ENCODE measurements around the gene AGAP1.

The AGAP1 gene

GRCh38 chr2:235618039-235618438, 124.2 kb downstream of the AGAP1 start:
- no peak overlapping the region for H3K4me3 ChIP-seq (ENCODE audit: low read length)
- no peaks in the 10 kb centered on the region for H3K36me3 ChIP-seq (ENCODE audit: control insufficient read depth, low read length)
- TF ChIP-seq EZH2phosphoT487 (IDR thresholded peaks at IDR 0.05; ENCODE audit: borderline replicate concordance, low read length) (no peak), CTCF (IDR thresholded peaks at IDR 0.05; ENCODE audit: low read depth, low read length, poor library complexity, severe bottlenecking) (no peak)
- H3K27ac ChIP-seq (ENCODE audit: low read depth, low read length) = no peak overlapping the region
- no peaks in the 10 kb centered on the region for H3K27me3 ChIP-seq (ENCODE audit: control insufficient read depth, low read length)
- no peaks in the 10 kb centered on the region for H3K9me2 ChIP-seq (replicated peaks; ENCODE audit: control insufficient read depth, low read length)
- no peaks in the 10 kb centered on the region for H3K4me1 ChIP-seq (ENCODE audit: control insufficient read depth, low read length)
- no peaks in the 10 kb centered on the region for H3K79me2 ChIP-seq (ENCODE audit: control insufficient read depth, low read length)
- no peak overlapping the region for H3K4me2 ChIP-seq (ENCODE audit: low read length)
- H4K20me1 ChIP-seq (ENCODE audit: control insufficient read depth, insufficient read depth, low read depth, low read length) = no peaks in the 10 kb centered on the region
- H3F3A ChIP-seq (ENCODE audit: control insufficient read depth, insufficient read depth) = no peaks in the 10 kb centered on the region
- no peaks in the 10 kb centered on the region for H3K9me3 ChIP-seq (ENCODE audit: control insufficient read depth, insufficient read depth, low read length)

- H3K27me3 ChIP-seq (ENCODE audit: control insufficient read depth, low read length) = no peaks in the 10 kb centered on the region
- no peak overlapping the region for H3K4me2 ChIP-seq (ENCODE audit: low read length)
- H3K9me2 ChIP-seq (replicated peaks; ENCODE audit: control insufficient read depth, low read length) = no peaks in the 10 kb centered on the region
- no peaks in the 10 kb centered on the region for H3F3A ChIP-seq (ENCODE audit: control insufficient read depth, insufficient read depth)
- no peaks in the 10 kb centered on the region for H3K79me2 ChIP-seq (ENCODE audit: control insufficient read depth, low read length)
- TF ChIP-seq CTCF (IDR thresholded peaks at IDR 0.05; ENCODE audit: low read depth, low read length, poor library complexity, severe bottlenecking) (no peak), EZH2phosphoT487 (IDR thresholded peaks at IDR 0.05; ENCODE audit: borderline replicate concordance, low read length) (no peak)
- H3K27ac ChIP-seq (ENCODE audit: low read depth, low read length) = no peak overlapping the region
- H3K9me3 ChIP-seq (ENCODE audit: control insufficient read depth, insufficient read depth, low read length) = no peaks in the 10 kb centered on the region
- H3K4me3 ChIP-seq (ENCODE audit: low read length) = no peak overlapping the region
- no peaks in the 10 kb centered on the region for H3K4me1 ChIP-seq (ENCODE audit: control insufficient read depth, low read length)
- H4K20me1 ChIP-seq (ENCODE audit: control insufficient read depth, insufficient read depth, low read depth, low read length) = no peaks in the 10 kb centered on the region
- H3K36me3 ChIP-seq (ENCODE audit: control insufficient read depth, low read length) = no peaks in the 10 kb centered on the region
Observed at GRCh38 chr2:235619544-235619943, 125.7 kb downstream of the AGAP1 start.

- Histone ChIP-seq H3K27me3 (ENCODE audit: control insufficient read depth, low read length) (no peaks in the 10 kb centered on the region), H3K9me2 (replicated peaks; ENCODE audit: control insufficient read depth, low read length) (no peaks in the 10 kb centered on the region), H3K79me2 (ENCODE audit: control insufficient read depth, low read length) (no peaks in the 10 kb centered on the region), H3K4me3 (ENCODE audit: low read length) (no peak overlapping the region), H3K36me3 (ENCODE audit: control insufficient read depth, low read length) (no peaks in the 10 kb centered on the region), H3K9me3 (ENCODE audit: control insufficient read depth, insufficient read depth, low read length) (no peaks in the 10 kb centered on the region), H3F3A (ENCODE audit: control insufficient read depth, insufficient read depth) (no peaks in the 10 kb centered on the region), H3K4me1 (ENCODE audit: control insufficient read depth, low read length) (no peaks in the 10 kb centered on the region), H3K27ac (ENCODE audit: low read depth, low read length) (no peak overlapping the region), H3K4me2 (ENCODE audit: low read length) (no peak overlapping the region), H4K20me1 (ENCODE audit: control insufficient read depth, insufficient read depth, low read depth, low read length) (no peaks in the 10 kb centered on the region)
- TF ChIP-seq EZH2phosphoT487 (IDR thresholded peaks at IDR 0.05; ENCODE audit: borderline replicate concordance, low read length) (no peak), CTCF (IDR thresholded peaks at IDR 0.05; ENCODE audit: low read depth, low read length, poor library complexity, severe bottlenecking) (no peak)
Observed at GRCh38 chr2:235621736-235622135, 127.9 kb downstream of the AGAP1 start.

GRCh38 chr2:235623111-235623510, 129.3 kb downstream of the AGAP1 start:
- no peak overlapping the region for H3K4me3 ChIP-seq (ENCODE audit: low read length)
- H3K4me2 ChIP-seq (ENCODE audit: low read length) = no peak overlapping the region
- no peaks in the 10 kb centered on the region for H3K9me2 ChIP-seq (replicated peaks; ENCODE audit: control insufficient read depth, low read length)
- H4K20me1 ChIP-seq (ENCODE audit: control insufficient read depth, insufficient read depth, low read depth, low read length) = no peaks in the 10 kb centered on the region
- no peaks in the 10 kb centered on the region for H3K4me1 ChIP-seq (ENCODE audit: control insufficient read depth, low read length)
- TF ChIP-seq EZH2phosphoT487 (IDR thresholded peaks at IDR 0.05; ENCODE audit: borderline replicate concordance, low read length) (no peak), CTCF (IDR thresholded peaks at IDR 0.05; ENCODE audit: low read depth, low read length, poor library complexity, severe bottlenecking) (no peak)
- H3K27me3 ChIP-seq (ENCODE audit: control insufficient read depth, low read length) = no peaks in the 10 kb centered on the region
- no peaks in the 10 kb centered on the region for H3F3A ChIP-seq (ENCODE audit: control insufficient read depth, insufficient read depth)
- H3K27ac ChIP-seq (ENCODE audit: low read depth, low read length) = no peak overlapping the region
- no peaks in the 10 kb centered on the region for H3K79me2 ChIP-seq (ENCODE audit: control insufficient read depth, low read length)
- H3K9me3 ChIP-seq (ENCODE audit: control insufficient read depth, insufficient read depth, low read length) = no peaks in the 10 kb centered on the region
- no peaks in the 10 kb centered on the region for H3K36me3 ChIP-seq (ENCODE audit: control insufficient read depth, low read length)

Data from DOHH2 (cell line).